RWPE2 (cell line): ENCODE data around the gene GTF3C5.

Experiments
- ATAC-seq: fragments of 200-7000 bp; cut with Tn5 transposase; 3 replicates; pipeline ENCODE4 v1.9.1; 2021; ENCODE audit warnings: low read depth
- DNase-seq: peaks from one replicate; pipeline ENCODE4 v3.0.0-alpha.2; 2020; ENCODE audit warnings: low spot score
- H3K27ac ChIP-seq: fragments of 450-650 bp; 2 replicates; pipeline ENCODE4 v1.5.1; 2017; ENCODE audit warnings: mild to moderate bottlenecking; ENCODE audit not compliant: poor library complexity, severe bottlenecking
- H3K27me3 ChIP-seq: fragments of 250-450 bp; sonication (Bioruptor Pico); 2 replicates; pipeline ENCODE4 v1.5.1; 2021; ENCODE audit warnings: mild to moderate bottlenecking, moderate library complexity; ENCODE audit not compliant: insufficient read depth, poor library complexity, severe bottlenecking
- H3K36me3 ChIP-seq: fragments of 250-450 bp; sonication (Bioruptor Pico); 2 replicates; pipeline ENCODE4 v1.5.1; 2020; ENCODE audit warnings: low read depth, mild to moderate bottlenecking, moderate library complexity
- H3K4me1 ChIP-seq: fragments of 250-450 bp; sonication (Bioruptor Pico); 2 replicates; pipeline ENCODE4 v1.5.1; 2021; ENCODE audit warnings: mild to moderate bottlenecking, moderate library complexity; ENCODE audit not compliant: insufficient read depth, poor library complexity, severe bottlenecking
- H3K4me3 ChIP-seq: fragments of 250-450 bp; sonication (Bioruptor Pico); 2 replicates; pipeline ENCODE4 v1.5.1; 2021; ENCODE audit warnings: mild to moderate bottlenecking, moderate library complexity; ENCODE audit not compliant: severe bottlenecking
- H3K9me3 ChIP-seq: fragments of 250-450 bp; sonication (Bioruptor Pico); 2 replicates; pipeline ENCODE4 v1.5.1; 2021; ENCODE audit warnings: mild to moderate bottlenecking, moderate library complexity; ENCODE audit not compliant: severe bottlenecking
- TF ChIP-seq, protein P1 (sequence below): fragments of 450-650 bp; IDR thresholded peaks from one replicate; pipeline ENCODE4 v1.5.1; 2017; ENCODE audit warnings: mild to moderate bottlenecking, moderate library complexity; ENCODE audit not compliant: poor library complexity, severe bottlenecking

GTF3C5 gene

GRCh38 chr9:133044661-133045060 lies 13.9 kb downstream of the GTF3C5 start:
- Histone ChIP-seq H3K27me3 (no peaks in the 10 kb centered on the region), H3K4me3 (no peak overlapping the region), H3K9me3 (no peaks in the 10 kb centered on the region), H3K27ac (no peak overlapping the region), H3K4me1 (no peaks in the 10 kb centered on the region), H3K36me3 (peaks cover 88% of the 10 kb centered on the region)
- DNase-seq = no peak
- ATAC-seq = no peak
- TF ChIP-seq, protein P1, sequence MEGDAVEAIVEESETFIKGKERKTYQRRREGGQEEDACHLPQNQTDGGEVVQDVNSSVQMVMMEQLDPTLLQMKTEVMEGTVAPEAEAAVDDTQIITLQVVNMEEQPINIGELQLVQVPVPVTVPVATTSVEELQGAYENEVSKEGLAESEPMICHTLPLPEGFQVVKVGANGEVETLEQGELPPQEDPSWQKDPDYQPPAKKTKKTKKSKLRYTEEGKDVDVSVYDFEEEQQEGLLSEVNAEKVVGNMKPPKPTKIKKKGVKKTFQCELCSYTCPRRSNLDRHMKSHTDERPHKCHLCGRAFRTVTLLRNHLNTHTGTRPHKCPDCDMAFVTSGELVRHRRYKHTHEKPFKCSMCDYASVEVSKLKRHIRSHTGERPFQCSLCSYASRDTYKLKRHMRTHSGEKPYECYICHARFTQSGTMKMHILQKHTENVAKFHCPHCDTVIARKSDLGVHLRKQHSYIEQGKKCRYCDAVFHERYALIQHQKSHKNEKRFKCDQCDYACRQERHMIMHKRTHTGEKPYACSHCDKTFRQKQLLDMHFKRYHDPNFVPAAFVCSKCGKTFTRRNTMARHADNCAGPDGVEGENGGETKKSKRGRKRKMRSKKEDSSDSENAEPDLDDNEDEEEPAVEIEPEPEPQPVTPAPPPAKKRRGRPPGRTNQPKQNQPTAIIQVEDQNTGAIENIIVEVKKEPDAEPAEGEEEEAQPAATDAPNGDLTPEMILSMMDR = no peak

DNA sequence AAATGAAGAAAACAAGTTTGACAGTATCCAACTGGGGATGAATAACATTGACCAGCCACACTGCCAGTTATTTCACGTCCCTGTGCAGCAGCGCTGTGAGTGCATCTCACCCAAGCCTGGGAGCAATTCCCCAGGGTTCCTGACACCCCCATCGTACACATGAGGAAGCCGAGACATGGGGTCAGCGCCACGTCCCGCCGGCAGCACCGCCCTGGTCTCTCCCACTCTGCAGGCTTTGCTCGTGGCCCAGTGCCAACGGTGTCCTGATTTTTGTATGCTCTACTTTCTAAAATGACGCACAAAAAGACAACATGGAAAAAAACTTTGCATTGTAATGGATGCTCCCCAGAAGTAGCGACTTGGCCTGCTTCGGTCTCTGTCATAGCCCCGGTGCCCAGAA lies 14.3 kb downstream of the GTF3C5 start:
- DNase-seq (no peak), ATAC-seq (no peak)
- no peak overlapping the region for H3K4me3 ChIP-seq
- no peaks in the 10 kb centered on the region for H3K27me3 ChIP-seq
- TF ChIP-seq, protein P1 = no peak
- H3K36me3 ChIP-seq = peaks cover 92% of the 10 kb centered on the region
- no peaks in the 10 kb centered on the region for H3K9me3 ChIP-seq
- no peaks in the 10 kb centered on the region for H3K4me1 ChIP-seq
- no peak overlapping the region for H3K27ac ChIP-seq

GRCh38 chr9:133046196-133046899 lies 15.6 kb downstream of the GTF3C5 start:
- Histone ChIP-seq H3K36me3 (peaks cover 94% of the 10 kb centered on the region), H3K4me1 (no peaks in the 10 kb centered on the region), H3K27ac (no peak overlapping the region), H3K9me3 (no peaks in the 10 kb centered on the region), H3K27me3 (no peaks in the 10 kb centered on the region), H3K4me3 (no peak overlapping the region)
- TF ChIP-seq, protein P1 = no peak
- DNase-seq (no peak), ATAC-seq (no peak)

DNA sequence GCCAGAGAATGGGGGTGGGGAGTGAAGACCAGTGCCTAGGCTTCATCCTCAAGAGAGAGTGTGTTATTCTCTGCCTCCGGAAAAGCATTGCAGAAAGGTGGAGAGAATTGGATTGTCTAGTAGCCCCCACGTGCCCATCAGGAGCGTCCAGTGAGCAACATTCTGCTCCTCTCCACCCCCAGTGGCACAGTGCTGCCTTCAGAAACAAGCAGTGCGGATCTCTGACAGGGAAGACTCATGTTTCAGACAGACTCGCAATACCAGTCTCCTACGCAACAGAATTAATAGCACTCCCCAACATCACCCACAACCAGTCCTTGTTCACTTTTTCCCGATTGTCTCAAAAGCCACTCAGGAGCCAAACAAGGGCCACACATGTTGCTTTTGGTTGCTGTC lies 16.1 kb downstream of the GTF3C5 start:
- H3K27ac ChIP-seq = no peak overlapping the region
- H3K36me3 ChIP-seq = peaks cover 94% of the 10 kb centered on the region
- no peaks in the 10 kb centered on the region for H3K4me1 ChIP-seq
- DNase-seq (no peak), ATAC-seq (no peak)
- no peak overlapping the region for H3K4me3 ChIP-seq
- no peaks in the 10 kb centered on the region for H3K27me3 ChIP-seq
- H3K9me3 ChIP-seq = no peaks in the 10 kb centered on the region
- TF ChIP-seq, protein P1 = no peak

GRCh38 chr9:133048595-133048994 lies 17.8 kb downstream of the GTF3C5 start:
- Histone ChIP-seq H3K4me1 (no peaks in the 10 kb centered on the region), H3K27me3 (no peaks in the 10 kb centered on the region), H3K9me3 (no peaks in the 10 kb centered on the region), H3K4me3 (no peak overlapping the region), H3K36me3 (peaks cover 92% of the 10 kb centered on the region), H3K27ac (no peak overlapping the region)
- TF ChIP-seq, protein P1 = peak; percentile 61
- ATAC-seq = peak; percentile 76; the same call in 2 of the 3 replicates
- DNase-seq = no peak
